ENCODE measurements around the gene WDR62.

WDR62 gene

DNA sequence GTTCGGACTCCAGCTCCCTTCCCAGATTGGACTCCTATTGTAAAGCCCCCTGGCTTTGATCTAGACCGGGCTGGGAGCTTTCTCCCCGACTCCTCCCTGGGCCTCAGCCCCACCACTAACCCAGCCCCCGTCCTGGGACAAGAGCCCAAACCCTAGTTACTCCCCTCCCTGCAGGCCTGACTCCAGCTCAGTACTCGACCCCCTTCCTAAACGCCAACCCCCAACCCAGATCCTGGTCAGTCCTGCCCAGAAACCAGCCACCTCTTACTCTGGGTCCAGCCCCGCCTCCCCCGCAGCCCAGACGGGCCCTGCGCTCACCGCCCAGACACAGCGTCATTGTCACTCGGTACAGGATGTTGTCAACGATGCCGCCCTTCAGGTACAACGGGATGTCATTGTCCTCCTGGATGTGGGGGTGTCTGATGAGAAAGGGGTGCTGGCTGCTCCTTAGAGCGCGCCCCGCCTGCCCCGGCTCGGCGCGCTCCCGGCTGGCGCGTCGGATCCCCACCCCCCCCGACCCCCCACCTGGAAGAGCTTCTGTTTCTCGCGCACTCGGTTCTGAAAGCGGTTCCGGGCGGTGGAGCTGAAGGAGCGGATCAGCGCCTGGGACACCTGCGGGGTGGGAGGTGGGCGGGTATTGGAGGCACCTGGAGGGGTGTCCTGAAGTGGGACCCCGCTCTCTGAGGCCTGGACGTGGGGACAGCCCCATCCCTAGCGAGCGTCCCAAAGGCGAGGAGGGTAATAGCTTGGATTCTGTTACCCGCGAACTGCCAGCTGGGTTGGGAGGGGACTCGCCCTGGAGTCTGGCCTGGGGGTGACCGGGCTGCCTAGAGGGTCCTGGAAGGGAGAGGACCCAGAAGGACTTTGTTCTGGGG, 96.7 kb downstream of the WDR62 start:
- Histone ChIP-seq H3K4me1 (ENCODE audit: control insufficient read depth in 1 of 2, insufficient read depth in 2 of 2, low read length in 2 of 2) (no peaks in the 10 kb centered on the region), H3K27me3 (ENCODE audit: control insufficient read depth in 1 of 2, insufficient read depth in 2 of 2, low read length in 2 of 2) (no peaks in the 10 kb centered on the region), H3K4me3 (ENCODE audit: low read depth in 1 of 2, low read length in 2 of 2) (peak overlapping the region; percentile 15 to 32), H3K27ac (ENCODE audit: low read depth, low read length) (peak overlapping the region; percentile 85), H3K36me3 (ENCODE audit: control insufficient read depth in 1 of 2, insufficient read depth in 2 of 2, low read length in 2 of 2) (peaks cover 19 to 45% of the 10 kb centered on the region in 2 donors), H3K9ac (ENCODE audit: low read depth in 1 of 2, low read length in 2 of 2) (peak overlapping the region in 1 of 2 donors; percentile 39), H3K9me3 (ENCODE audit: control insufficient read depth in 1 of 2, low read length in 2 of 2) (no peaks in the 10 kb centered on the region)

DNA sequence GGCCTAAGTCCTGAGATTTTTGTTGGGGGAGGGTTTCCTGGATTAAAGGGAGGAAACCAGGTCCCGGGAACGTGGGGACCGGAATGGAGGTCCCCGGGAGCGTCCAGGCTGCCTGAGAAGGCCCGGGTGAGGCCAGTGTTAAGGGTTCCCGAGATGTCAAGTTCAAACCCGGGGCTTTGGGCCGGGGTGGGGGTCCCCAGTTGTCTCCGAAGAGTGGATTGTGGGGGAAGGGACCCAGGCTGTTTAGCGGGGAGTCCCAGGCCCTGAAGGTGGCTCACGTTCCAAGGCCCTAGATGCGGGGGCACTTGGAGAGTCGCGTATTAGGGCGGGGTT, 97.3 kb downstream of the WDR62 start:
- Histone ChIP-seq H3K4me3 (ENCODE audit: low read depth in 1 of 2, low read length in 2 of 2) (peak overlapping the region; percentile 32 to 35), H3K9ac (ENCODE audit: low read depth in 1 of 2, low read length in 2 of 2) (peak overlapping the region in 1 of 2 donors; percentile 39), H3K27ac (ENCODE audit: low read depth, low read length) (peak overlapping the region; percentile 85), H3K9me3 (ENCODE audit: control insufficient read depth in 1 of 2, low read length in 2 of 2) (no peaks in the 10 kb centered on the region), H3K27me3 (ENCODE audit: control insufficient read depth in 1 of 2, insufficient read depth in 2 of 2, low read length in 2 of 2) (no peaks in the 10 kb centered on the region), H3K36me3 (ENCODE audit: control insufficient read depth in 1 of 2, insufficient read depth in 2 of 2, low read length in 2 of 2) (peaks cover 19 to 39% of the 10 kb centered on the region in 2 donors), H3K4me1 (ENCODE audit: control insufficient read depth in 1 of 2, insufficient read depth in 2 of 2, low read length in 2 of 2) (no peaks in the 10 kb centered on the region)

DNA sequence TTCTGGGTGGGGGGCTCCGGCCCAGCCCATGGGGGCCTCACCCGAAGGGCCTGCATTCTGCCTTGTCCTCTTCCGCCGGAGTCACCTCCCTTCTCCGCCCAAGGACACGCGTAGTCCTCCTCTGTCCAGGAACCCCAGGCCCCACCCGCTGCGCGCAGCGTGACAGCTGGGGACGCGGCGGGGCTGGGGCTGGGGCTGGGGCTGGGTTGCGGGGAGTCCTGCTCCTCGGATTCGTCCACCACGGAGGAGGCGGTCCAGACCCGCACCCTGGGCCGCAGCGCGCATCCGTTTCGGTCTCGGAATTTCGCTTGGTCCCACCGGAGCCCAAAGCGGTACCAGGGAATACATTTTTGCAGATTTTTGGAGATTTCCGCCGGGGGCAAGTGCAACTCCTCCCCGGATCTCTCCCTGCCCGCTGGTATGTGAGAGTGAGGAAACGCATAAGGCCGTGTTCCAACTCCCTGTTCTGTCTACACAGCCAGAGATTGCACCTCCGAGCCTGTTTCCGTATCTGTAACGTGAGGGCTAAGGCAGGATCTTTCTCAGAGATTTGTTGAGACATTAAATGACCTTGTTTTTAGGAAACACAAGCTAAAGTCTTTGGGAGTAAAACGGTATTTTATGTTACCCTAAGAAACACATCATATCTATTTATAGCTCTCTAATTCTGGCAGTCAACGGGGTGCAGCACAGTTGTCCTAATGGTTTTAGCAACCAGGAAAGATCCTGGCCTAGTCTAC, 97.8 kb downstream of the WDR62 start, which contains the start of gene COX7A1:
Gene COX7A1, minus strand, starts transcription at position 96 of the 740 bp plus-strand sequence. Its CDS starts 40 bp downstream, at position 56.
- peak within 1 kb of the TSS in 1 of 2 donors; percentile 39 for H3K9ac ChIP-seq (ENCODE audit: low read depth in 1 of 2, low read length in 2 of 2)
- no peaks in the 10 kb centered on the region for H3K27me3 ChIP-seq (ENCODE audit: control insufficient read depth in 1 of 2, insufficient read depth in 2 of 2, low read length in 2 of 2)
- no peaks in the 10 kb centered on the region for H3K4me1 ChIP-seq (ENCODE audit: control insufficient read depth in 1 of 2, insufficient read depth in 2 of 2, low read length in 2 of 2)
- peak within 1 kb of the TSS; percentile 85 for H3K27ac ChIP-seq (ENCODE audit: low read depth, low read length)
- peaks cover 19 to 35% of the 10 kb centered on the region in 2 donors for H3K36me3 ChIP-seq (ENCODE audit: control insufficient read depth in 1 of 2, insufficient read depth in 2 of 2, low read length in 2 of 2)
- no peaks in the 10 kb centered on the region for H3K9me3 ChIP-seq (ENCODE audit: control insufficient read depth in 1 of 2, low read length in 2 of 2)
- H3K4me3 ChIP-seq (ENCODE audit: low read depth in 1 of 2, low read length in 2 of 2): peak within 1 kb of the TSS; percentile 35 to 40

DNA sequence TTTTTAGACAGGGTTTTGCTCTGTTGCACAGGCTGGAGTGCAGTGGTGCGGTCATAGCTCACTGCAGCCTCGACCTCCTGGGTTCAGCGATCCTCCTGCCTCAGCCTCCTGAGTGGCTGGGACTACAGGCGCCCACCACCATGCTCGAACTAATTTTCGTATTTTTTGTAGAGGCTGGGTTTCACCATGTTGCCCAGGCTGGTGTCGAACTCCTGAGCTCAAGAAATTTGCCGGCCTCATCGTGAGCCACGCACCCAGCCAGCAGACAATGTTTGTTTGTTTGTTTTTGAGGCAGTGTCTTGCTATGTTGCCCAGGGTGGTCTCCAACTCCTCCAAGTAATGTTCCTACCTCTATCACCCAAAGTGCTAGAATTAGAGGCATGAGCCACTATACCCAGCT, 98.4 kb downstream of the WDR62 start:
- Histone ChIP-seq H3K9ac (ENCODE audit: low read depth in 1 of 2, low read length in 2 of 2) (no peak overlapping the region), H3K4me3 (ENCODE audit: low read depth in 1 of 2, low read length in 2 of 2) (no peak overlapping the region), H3K9me3 (ENCODE audit: control insufficient read depth in 1 of 2, low read length in 2 of 2) (no peaks in the 10 kb centered on the region), H3K4me1 (ENCODE audit: control insufficient read depth in 1 of 2, insufficient read depth in 2 of 2, low read length in 2 of 2) (no peaks in the 10 kb centered on the region), H3K27ac (ENCODE audit: low read depth, low read length) (no peak overlapping the region), H3K27me3 (ENCODE audit: control insufficient read depth in 1 of 2, insufficient read depth in 2 of 2, low read length in 2 of 2) (no peaks in the 10 kb centered on the region), H3K36me3 (ENCODE audit: control insufficient read depth in 1 of 2, insufficient read depth in 2 of 2, low read length in 2 of 2) (peaks cover 19 to 29% of the 10 kb centered on the region in 2 donors)
